MCF 10A (cell line): ENCODE measurements around the gene ZFP92. TPM values are rescaled to one million over a fixed set of nuclear protein-coding genes. Genes with fewer than 3 reads are reported as not detected.

Experiments used
- Bru-seq: library from RNA; stranded (reverse); fragments of 400-500 nt; gene quantifications from one replicate; lab custom pipeline; 2021; lab: Mats Ljungman, UMichigan
- BruChase-seq, 2 experiments: library from RNA; stranded (reverse); fragments of 400-500 nt; gene quantifications; one replicate each; lab custom pipeline; 2021; lab: Mats Ljungman, UMichigan
- BruUV-seq: library from RNA; stranded (reverse); fragments of 400-500 nt; replicated peaks from 2 replicates; lab custom pipeline; 2021; lab: Mats Ljungman, UMichigan
- CTCF ChIA-PET: fragments of 300-600 bp; sonication (Branson Sonifier 250); formaldehyde crosslinking; extraction: SDS; loops from one replicate; lab custom pipeline; 2021; ENCODE audit warnings: antibody characterized with exemption, inconsistent platforms; lab: Yijun Ruan, JAX
- POLR2A ChIA-PET: fragments of 300-600, 350-650 bp; sonication (Branson Sonifier 250); formaldehyde crosslinking; extraction: SDS; loops from one replicate; lab custom pipeline; 2020; ENCODE audit warnings: antibody characterized with exemption, inconsistent platforms; lab: Yijun Ruan, JAX
- DNase-seq: peaks from one replicate; pipeline ENCODE4 v3.0.0-alpha.2; 2018; ENCODE audit not compliant: unreplicated experiment
- H3K27ac Mint-ChIP-seq: one replicate; pipeline ENCODE4 v1.8.0; 2022; ENCODE audit warnings: mild to moderate bottlenecking, low read depth, mixed read lengths; ENCODE audit not compliant: unreplicated experiment
- H3K27me3 Mint-ChIP-seq: one replicate; pipeline ENCODE4 v1.8.0; 2022; ENCODE audit warnings: mixed read lengths; ENCODE audit not compliant: insufficient read depth, unreplicated experiment
- H3K36me3 Mint-ChIP-seq: one replicate; pipeline ENCODE4 v1.8.0; 2022; ENCODE audit warnings: mild to moderate bottlenecking, moderate library complexity, mixed read lengths; ENCODE audit not compliant: insufficient read depth, unreplicated experiment
- H3K4me1 Mint-ChIP-seq: one replicate; pipeline ENCODE4 v1.8.0; 2022; ENCODE audit warnings: mixed read lengths; ENCODE audit not compliant: insufficient read depth, unreplicated experiment
- H3K4me3 Mint-ChIP-seq: one replicate; pipeline ENCODE4 v1.8.0; 2022; ENCODE audit warnings: mild to moderate bottlenecking, moderate library complexity, mixed read lengths; ENCODE audit not compliant: unreplicated experiment
- H3K9me3 Mint-ChIP-seq: one replicate; pipeline ENCODE4 v1.8.0; 2022; ENCODE audit warnings: mixed read lengths; ENCODE audit not compliant: unreplicated experiment
- intact Hi-C: fragments of 100-400 bp; cut with micrococcal nuclease; formaldehyde crosslinking; loops from 2 replicates; pipeline ENCODE4 v1.14.1; 2022
- long read RNA-seq: library from polyadenylated mRNA; stranded (forward); transcript quantifications from one replicate; pipeline ENCODE4 v2.0.0, GENCODE V29; 2022
- total RNA-seq: library from RNA; stranded (reverse); gene quantifications from 2 replicates; pipeline ENCODE4 v1.2.3, GENCODE V29; 2022
- TF ChIP-seq, protein P1 (sequence below): fragments of 200-600 bp; IDR thresholded peaks from one replicate; pipeline ENCODE4 v1.8.0; 2022; ENCODE audit warnings: antibody characterized with exemption, mild to moderate bottlenecking; ENCODE audit not compliant: unreplicated experiment

The ZFP92 gene, protein sequence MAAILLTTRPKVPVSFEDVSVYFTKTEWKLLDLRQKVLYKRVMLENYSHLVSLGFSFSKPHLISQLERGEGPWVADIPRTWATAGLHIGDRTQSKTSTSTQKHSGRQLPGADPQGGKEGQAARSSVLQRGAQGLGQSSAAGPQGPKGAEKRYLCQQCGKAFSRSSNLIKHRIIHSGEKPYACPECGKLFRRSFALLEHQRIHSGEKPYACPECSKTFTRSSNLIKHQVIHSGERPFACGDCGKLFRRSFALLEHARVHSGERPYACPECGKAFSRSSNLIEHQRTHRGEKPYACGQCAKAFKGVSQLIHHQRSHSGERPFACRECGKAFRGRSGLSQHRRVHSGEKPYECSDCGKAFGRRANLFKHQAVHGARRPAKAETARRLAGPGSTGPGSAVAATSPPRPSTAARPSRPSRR
- total RNA-seq (not detected in 2 replicates), Bru-seq, nascent RNA (not detected), BruChase-seq, experiment 1, labeled RNA remaining after a 6-hour chase (not detected), BruChase-seq, experiment 2, labeled RNA remaining after a 2-hour chase (not detected)
- long read RNA-seq, result 0 reads

DNA sequence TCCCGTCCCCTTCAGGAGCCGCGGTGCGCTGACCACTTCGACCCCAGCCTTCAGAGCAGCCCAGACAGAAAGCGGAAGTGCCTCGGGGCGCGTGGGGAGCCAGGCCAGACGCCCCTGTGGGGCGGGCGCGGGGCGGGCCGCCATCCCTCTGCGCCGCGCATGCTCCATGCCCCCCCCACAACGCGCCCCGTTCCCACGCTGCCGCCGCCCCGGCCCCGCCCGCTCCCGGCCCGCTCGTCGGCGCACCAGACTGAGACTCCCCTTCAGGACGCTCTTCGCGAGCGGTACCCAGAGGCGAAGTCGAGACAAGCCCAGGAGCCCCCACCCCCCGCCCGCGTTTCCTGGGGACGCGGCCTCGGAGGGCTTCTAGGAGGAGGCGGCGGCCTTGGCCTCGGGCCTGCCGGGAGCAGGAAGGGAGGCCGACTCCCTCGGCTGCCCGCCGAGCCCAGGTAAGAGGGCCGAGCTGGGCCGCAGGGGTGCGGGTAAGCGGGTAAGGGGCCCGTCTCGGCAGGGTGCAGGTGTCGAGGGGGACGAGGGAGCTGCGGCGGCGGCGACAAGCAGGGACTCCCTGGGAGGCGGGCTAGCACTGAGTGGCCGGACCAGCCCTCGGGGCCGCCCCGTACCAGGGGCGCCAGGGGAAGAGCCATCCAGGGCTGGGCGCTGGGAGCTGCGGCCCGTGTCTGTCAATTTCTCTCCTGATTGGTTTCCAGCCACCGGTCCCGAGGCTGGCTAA, at the start of gene ZFP92:
Gene ZFP92 (plus strand): TSS at position 218 of the 733 bp plus-strand sequence. CDS start 6,851 bp downstream, outside the sequence.
- no peak for DNase-seq
- Mint-ChIP-seq H3K27ac (no peak within 1 kb of the TSS), H3K27me3 (peaks cover 40% of the 10 kb centered on the region), H3K36me3 (no peaks in the 10 kb centered on the region), H3K4me3 (no peak within 1 kb of the TSS), H3K9me3 (no peaks in the 10 kb centered on the region), H3K4me1 (no peaks in the 10 kb centered on the region)
- POLR2A ChIA-PET, result no interaction called here
- intact Hi-C loops, result no loop called here
- BruUV-seq, result no TSS peak
- CTCF ChIA-PET, result no interaction called here
- TF ChIP-seq, protein P1, sequence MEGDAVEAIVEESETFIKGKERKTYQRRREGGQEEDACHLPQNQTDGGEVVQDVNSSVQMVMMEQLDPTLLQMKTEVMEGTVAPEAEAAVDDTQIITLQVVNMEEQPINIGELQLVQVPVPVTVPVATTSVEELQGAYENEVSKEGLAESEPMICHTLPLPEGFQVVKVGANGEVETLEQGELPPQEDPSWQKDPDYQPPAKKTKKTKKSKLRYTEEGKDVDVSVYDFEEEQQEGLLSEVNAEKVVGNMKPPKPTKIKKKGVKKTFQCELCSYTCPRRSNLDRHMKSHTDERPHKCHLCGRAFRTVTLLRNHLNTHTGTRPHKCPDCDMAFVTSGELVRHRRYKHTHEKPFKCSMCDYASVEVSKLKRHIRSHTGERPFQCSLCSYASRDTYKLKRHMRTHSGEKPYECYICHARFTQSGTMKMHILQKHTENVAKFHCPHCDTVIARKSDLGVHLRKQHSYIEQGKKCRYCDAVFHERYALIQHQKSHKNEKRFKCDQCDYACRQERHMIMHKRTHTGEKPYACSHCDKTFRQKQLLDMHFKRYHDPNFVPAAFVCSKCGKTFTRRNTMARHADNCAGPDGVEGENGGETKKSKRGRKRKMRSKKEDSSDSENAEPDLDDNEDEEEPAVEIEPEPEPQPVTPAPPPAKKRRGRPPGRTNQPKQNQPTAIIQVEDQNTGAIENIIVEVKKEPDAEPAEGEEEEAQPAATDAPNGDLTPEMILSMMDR, result no peak

DNA sequence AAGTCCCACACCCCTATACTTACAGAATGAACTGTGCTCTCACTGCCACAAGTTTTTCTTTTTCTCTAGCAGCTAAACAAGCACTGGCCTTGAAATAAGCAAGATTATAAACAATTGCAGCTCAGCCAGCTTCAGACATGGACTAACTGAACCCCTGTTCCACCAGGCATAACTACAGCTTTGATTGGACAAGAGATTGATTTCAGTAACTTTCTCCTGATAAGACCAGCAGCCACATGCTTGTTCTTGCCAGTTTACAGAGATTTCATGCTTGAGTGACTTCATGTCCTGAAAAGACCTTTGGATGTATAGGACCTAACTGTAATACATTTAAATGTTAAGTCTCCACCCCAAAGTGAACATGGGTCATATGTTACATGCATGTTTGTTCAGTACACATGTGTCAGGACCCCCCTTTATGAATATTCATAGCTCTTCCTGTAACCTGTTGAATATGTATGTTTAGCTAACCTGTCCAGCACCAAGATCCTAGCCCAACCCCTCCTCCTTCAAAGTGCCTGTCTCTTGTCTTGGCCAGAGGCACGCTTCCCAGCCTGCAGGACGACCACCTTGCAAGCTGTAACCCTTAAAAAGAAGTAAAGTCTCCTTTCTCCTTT, 49.4 kb upstream of the ZFP92 start:
- intact Hi-C loops, result no loop called here
- H3K4me3 Mint-ChIP-seq, result no peak overlapping the region
- ChIA-PET POLR2A (no interaction called here), CTCF (interaction anchor here (1.0 kb wide), 1 partner anchor 110 kb away, joined by 3 read pairs; no protein-coding TSS in a partner anchor)
- H3K4me1 Mint-ChIP-seq, result no peaks in the 10 kb centered on the region
- no TSS peak for BruUV-seq
- no peaks in the 10 kb centered on the region for H3K9me3 Mint-ChIP-seq
- peaks cover 42% of the 10 kb centered on the region for H3K27me3 Mint-ChIP-seq
- no peak overlapping the region for H3K27ac Mint-ChIP-seq
- no peak for DNase-seq
- no peaks in the 10 kb centered on the region for H3K36me3 Mint-ChIP-seq
- TF ChIP-seq, protein P1, result no peak

DNA sequence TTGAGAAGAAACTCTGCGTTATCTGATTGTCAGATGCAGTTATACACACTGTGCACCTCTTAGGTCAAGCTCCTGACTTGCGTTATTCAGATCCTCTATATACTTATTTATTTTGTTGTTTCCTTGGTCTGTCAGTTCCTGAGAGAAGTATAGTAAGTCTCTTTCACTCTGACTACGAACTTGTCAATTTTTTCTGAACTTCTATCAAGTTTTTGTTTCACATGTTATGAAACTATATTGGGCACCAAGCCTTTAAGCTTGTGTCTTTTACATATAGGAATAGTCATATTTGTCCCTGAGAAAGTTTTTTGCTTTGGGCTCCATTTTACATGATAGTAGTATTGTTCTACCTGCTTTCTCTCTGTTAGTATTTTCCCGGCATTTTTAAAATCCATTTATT, 45.6 kb upstream of the ZFP92 start:
- Mint-ChIP-seq H3K27me3 (peaks cover 47% of the 10 kb centered on the region), H3K9me3 (no peaks in the 10 kb centered on the region), H3K4me1 (peaks cover 3% of the 10 kb centered on the region), H3K4me3 (no peak overlapping the region), H3K36me3 (no peaks in the 10 kb centered on the region), H3K27ac (no peak overlapping the region)
- no TSS peak for BruUV-seq
- ChIA-PET CTCF (interaction anchor here (0.7 kb wide), 1 partner anchor 751 kb away, joined by 3 read pairs; no protein-coding TSS in a partner anchor), POLR2A (no interaction called here)
- DNase-seq, result no peak
- TF ChIP-seq, protein P1, result no peak
- intact Hi-C loops, result no loop called here
